Panc1 (cell line): ENCODE results near the gene CHST10. TPM values are rescaled to one million over a fixed set of nuclear protein-coding genes. Genes with fewer than 3 reads are reported as not detected.
A peak's percentile ranks its signal among the peaks of the same experiment; 100 is the strongest.

ENCODE experiments used
- ATAC-seq: fragments of 200-7000 bp; cut with Tn5 transposase; 2 replicates; pipeline ENCODE4 v1.9.1; 2020; ENCODE audit warnings: mild to moderate bottlenecking, moderate library complexity
- BruUV-seq: library from RNA; stranded (reverse); fragments of 400-500 nt; replicated peaks from 2 replicates; lab custom pipeline; 2021; lab: Mats Ljungman, UMichigan
- CTCF ChIA-PET: fragments of 300-600 bp; sonication (Branson Sonifier 250); formaldehyde crosslinking; loops from one replicate; lab custom pipeline; 2022; ENCODE audit warnings: antibody characterized with exemption; lab: Charles Lee
- POLR2A ChIA-PET: fragments of 300-600 bp; sonication (Branson Sonifier 250); formaldehyde crosslinking; loops from one replicate; lab custom pipeline; 2022; ENCODE audit warnings: antibody characterized with exemption; lab: Charles Lee
- DNase-seq: peaks from one replicate; pipeline ENCODE4 v3.0.0-alpha.2; 2010; ENCODE audit warnings: low read depth, low spot score
- H3K27ac ChIP-seq: 2 replicates; pipeline ENCODE4 v1.5.1; 2011; ENCODE audit warnings: mild to moderate bottlenecking, low read length, inconsistent platforms
- H3K27me3 ChIP-seq: fragments of 200-500 bp; sonication (Bioruptor generic); 2 replicates; pipeline ENCODE4 v1.6.0; 2014; ENCODE audit warnings: low read length, inconsistent platforms; ENCODE audit not compliant: control insufficient read depth, insufficient read depth
- H3K36me3 ChIP-seq: fragments of 200-500 bp; sonication (Bioruptor generic); 2 replicates; pipeline ENCODE4 v1.5.1; 2014; ENCODE audit warnings: inconsistent platforms, mild to moderate bottlenecking, low read length, moderate library complexity; ENCODE audit not compliant: control insufficient read depth, insufficient read depth
- H3K4me1 ChIP-seq: 2 replicates; pipeline ENCODE4 v1.5.1; 2011; ENCODE audit warnings: inconsistent platforms, mild to moderate bottlenecking, low read length, moderate library complexity; ENCODE audit not compliant: control insufficient read depth, insufficient read depth
- H3K4me3 ChIP-seq, 2 experiments: 2 replicates each; pipeline ENCODE4 v1.5.1; 2011 to 2012; ENCODE audit warnings: low read depth in 2 of 2, low read length in 2 of 2, mild to moderate bottlenecking in 2 of 2, inconsistent platforms in 1 of 2, moderate library complexity in 1 of 2
- H3K9me3 ChIP-seq: fragments of 200-500 bp; sonication (Bioruptor generic); 2 replicates; pipeline ENCODE4 v1.5.1; 2014; ENCODE audit warnings: low read depth, mild to moderate bottlenecking, inconsistent platforms, low read length, moderate library complexity; ENCODE audit not compliant: control insufficient read depth, insufficient read depth
- CTCF ChIP-seq: fragments of 450-650 bp; IDR thresholded peaks from 2 replicates; pipeline ENCODE4 v1.5.1; 2017; ENCODE audit warnings: mild to moderate bottlenecking
- POLR2AphosphoS5 ChIP-seq: IDR thresholded peaks from 2 replicates; pipeline ENCODE4 v1.6.1; 2012; ENCODE audit warnings: mild to moderate bottlenecking, low read depth, low read length, moderate library complexity
- SIN3A ChIP-seq: IDR thresholded peaks from 2 replicates; pipeline ENCODE4 v1.6.1; 2012; ENCODE audit warnings: low read depth, mild to moderate bottlenecking, low read length, moderate library complexity, borderline replicate concordance; ENCODE audit not compliant: insufficient read depth
- TCF7L2 ChIP-seq: IDR thresholded peaks from 2 replicates; pipeline ENCODE4 v1.6.1; 2011; ENCODE audit warnings: mild to moderate bottlenecking, low read depth, low read length, inconsistent platforms
- in situ Hi-C: cut with HindIII; loops from 2 replicates; pipeline ENCODE4 v1.10.0; 2016; ENCODE audit warnings: low sequenced_read_pairs, low pct_unique_long_range_greater_than_20kb
- intact Hi-C: fragments of 100-400 bp; cut with micrococcal nuclease; formaldehyde crosslinking; loops from one replicate; pipeline ENCODE4 v1.10.0; 2022; ENCODE audit not compliant: unreplicated experiment
- total RNA-seq: library from RNA; stranded (reverse); gene quantifications from one replicate; pipeline ENCODE4 v1.2.1, GENCODE V29; 2021; ENCODE audit not compliant: unreplicated experiment
- TF ChIP-seq, protein P1 (sequence below), 2 experiments: IDR thresholded peaks; 2 replicates each; pipeline ENCODE4 v1.6.1; 2011 to 2012; ENCODE audit warnings: low read depth in 2 of 2, control low read depth in 1 of 2, low read length in 1 of 2, mild to moderate bottlenecking in 1 of 2, moderate library complexity in 1 of 2; ENCODE audit not compliant: insufficient read depth in 1 of 2

CHST10 gene
- total RNA-seq, 1 experiment from 2014 or later = 22.0 TPM

DNA sequence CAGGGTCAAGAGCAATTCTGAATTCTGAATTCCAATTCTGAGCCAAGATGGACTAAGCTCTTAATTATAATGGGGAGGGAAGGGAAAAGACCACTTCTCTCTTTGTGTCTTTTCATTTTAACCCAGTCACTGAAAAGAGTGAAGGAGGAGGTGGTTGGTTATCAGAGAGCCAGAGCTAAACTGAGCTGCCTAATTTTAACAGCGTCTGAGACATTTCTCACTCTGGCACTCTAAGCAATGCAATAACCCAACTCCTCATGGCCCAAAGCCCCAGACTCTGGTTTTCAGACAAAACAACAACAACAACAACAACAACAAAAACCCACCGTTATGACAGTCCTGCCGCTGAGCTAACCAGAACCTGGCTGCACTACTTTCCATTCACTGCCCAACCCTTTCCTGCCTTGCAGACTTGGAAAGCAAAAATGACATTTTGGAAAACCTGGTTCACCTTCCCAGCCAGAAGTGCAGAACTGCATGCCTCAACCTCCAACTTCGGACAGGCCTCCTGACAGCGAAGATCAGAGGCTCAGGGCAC lies 1.0 kb downstream of the CHST10 start:
- Histone ChIP-seq H3K4me1 (peaks cover 16% of the 10 kb centered on the region; the same call in 1 of the 2 replicates), H3K4me3 (peak overlapping the region; percentile 90 to 96), H3K9me3 (no peaks in the 10 kb centered on the region), H3K27ac (peak overlapping the region; percentile 90), H3K36me3 (no peaks in the 10 kb centered on the region; the same call in 1 of the 2 replicates), H3K27me3 (no peaks in the 10 kb centered on the region)
- POLR2A ChIA-PET = interaction anchor here (0.6 kb wide), 2 partner anchors 39 to 893 kb away, joined by 3 to 4 read pairs; no protein-coding TSS in a partner anchor
- TF ChIP-seq SIN3A = no peak
- no peak for TF ChIP-seq POLR2AphosphoS5
- TF ChIP-seq TCF7L2 = no peak
- TF ChIP-seq, protein P1, sequence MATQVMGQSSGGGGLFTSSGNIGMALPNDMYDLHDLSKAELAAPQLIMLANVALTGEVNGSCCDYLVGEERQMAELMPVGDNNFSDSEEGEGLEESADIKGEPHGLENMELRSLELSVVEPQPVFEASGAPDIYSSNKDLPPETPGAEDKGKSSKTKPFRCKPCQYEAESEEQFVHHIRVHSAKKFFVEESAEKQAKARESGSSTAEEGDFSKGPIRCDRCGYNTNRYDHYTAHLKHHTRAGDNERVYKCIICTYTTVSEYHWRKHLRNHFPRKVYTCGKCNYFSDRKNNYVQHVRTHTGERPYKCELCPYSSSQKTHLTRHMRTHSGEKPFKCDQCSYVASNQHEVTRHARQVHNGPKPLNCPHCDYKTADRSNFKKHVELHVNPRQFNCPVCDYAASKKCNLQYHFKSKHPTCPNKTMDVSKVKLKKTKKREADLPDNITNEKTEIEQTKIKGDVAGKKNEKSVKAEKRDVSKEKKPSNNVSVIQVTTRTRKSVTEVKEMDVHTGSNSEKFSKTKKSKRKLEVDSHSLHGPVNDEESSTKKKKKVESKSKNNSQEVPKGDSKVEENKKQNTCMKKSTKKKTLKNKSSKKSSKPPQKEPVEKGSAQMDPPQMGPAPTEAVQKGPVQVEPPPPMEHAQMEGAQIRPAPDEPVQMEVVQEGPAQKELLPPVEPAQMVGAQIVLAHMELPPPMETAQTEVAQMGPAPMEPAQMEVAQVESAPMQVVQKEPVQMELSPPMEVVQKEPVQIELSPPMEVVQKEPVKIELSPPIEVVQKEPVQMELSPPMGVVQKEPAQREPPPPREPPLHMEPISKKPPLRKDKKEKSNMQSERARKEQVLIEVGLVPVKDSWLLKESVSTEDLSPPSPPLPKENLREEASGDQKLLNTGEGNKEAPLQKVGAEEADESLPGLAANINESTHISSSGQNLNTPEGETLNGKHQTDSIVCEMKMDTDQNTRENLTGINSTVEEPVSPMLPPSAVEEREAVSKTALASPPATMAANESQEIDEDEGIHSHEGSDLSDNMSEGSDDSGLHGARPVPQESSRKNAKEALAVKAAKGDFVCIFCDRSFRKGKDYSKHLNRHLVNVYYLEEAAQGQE (IDR thresholded peaks at IDR 0.05; ENCODE audit: insufficient read depth in 1 of 2, low read depth in 2 of 2, low read length in 1 of 2) = no peak
- TF ChIP-seq CTCF = no peak
- DNase-seq = no peak
- in situ Hi-C loops (no loop called here), intact Hi-C loops (loop anchor here (2.0 kb wide), 1 partner anchor 146 kb away; the partner anchor contains the start of gene PDCL3)
- BruUV-seq = no TSS peak
- CTCF ChIA-PET = no interaction called here
- no peak for ATAC-seq

DNA sequence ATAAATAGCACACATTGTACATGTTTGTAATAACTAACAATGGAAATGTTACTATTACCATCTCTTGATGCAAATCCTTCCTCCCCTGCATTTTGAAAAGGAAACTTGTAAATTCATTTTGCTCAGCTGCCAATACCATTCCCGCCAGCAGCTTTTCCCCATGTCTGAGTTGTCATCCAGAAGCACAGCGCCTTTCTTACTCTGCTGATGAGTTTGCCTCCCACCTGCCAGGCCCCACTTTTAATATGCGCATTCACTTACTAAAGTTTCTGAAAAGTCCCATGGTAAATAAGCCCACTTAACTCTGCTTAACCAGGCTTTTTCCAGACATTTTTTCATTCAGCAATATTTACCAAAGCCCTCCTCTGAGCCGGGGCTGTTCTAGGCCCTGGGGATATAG lies 3.9 kb downstream of the CHST10 start:
- CTCF ChIA-PET = no interaction called here
- no peak overlapping the region for H3K4me3 ChIP-seq
- BruUV-seq = no TSS peak
- no peaks in the 10 kb centered on the region; the same call in 1 of the 2 replicates for H3K36me3 ChIP-seq
- H3K4me1 ChIP-seq = peaks cover 16% of the 10 kb centered on the region; the same call in 1 of the 2 replicates
- no peak overlapping the region for H3K27ac ChIP-seq
- no peak for DNase-seq
- no peak for ATAC-seq
- intact Hi-C loops = no loop called here
- no peak for TF ChIP-seq TCF7L2
- TF ChIP-seq SIN3A = no peak
- no peak for TF ChIP-seq POLR2AphosphoS5
- TF ChIP-seq, protein P1 (IDR thresholded peaks at IDR 0.05; ENCODE audit: insufficient read depth in 1 of 2, low read depth in 2 of 2, low read length in 1 of 2) = no peak
- TF ChIP-seq CTCF = no peak
- in situ Hi-C loops = no loop called here
- H3K9me3 ChIP-seq = no peaks in the 10 kb centered on the region
- H3K27me3 ChIP-seq = no peaks in the 10 kb centered on the region
- POLR2A ChIA-PET = no interaction called here
